AG09309 (cell line): ENCODE data around the gene NAA15.
"Not testable (repeated sequence)": the region's sequence is repeated elsewhere in the genome, so short reads cannot be mapped to it uniquely, and the experiment has no call there.

Source experiments
- DNase-seq: peaks from one replicate; pipeline ENCODE4 v3.0.0-alpha.2; 2010; ENCODE audit warnings: low read depth
- H3K4me3 ChIP-seq: 2 replicates; pipeline ENCODE4 v1.5.1; 2011; ENCODE audit warnings: mild to moderate bottlenecking, low read depth, low read length, moderate library complexity; ENCODE audit not compliant: control insufficient read depth
- TF ChIP-seq, protein P1 (sequence below): IDR thresholded peaks from 2 replicates; pipeline ENCODE4 v1.5.1; 2011; ENCODE audit warnings: mild to moderate bottlenecking, low read depth, low read length, inconsistent platforms; ENCODE audit not compliant: insufficient read depth, control insufficient read depth; ENCODE audit errors: missing control alignments

Gene NAA15

DNA sequence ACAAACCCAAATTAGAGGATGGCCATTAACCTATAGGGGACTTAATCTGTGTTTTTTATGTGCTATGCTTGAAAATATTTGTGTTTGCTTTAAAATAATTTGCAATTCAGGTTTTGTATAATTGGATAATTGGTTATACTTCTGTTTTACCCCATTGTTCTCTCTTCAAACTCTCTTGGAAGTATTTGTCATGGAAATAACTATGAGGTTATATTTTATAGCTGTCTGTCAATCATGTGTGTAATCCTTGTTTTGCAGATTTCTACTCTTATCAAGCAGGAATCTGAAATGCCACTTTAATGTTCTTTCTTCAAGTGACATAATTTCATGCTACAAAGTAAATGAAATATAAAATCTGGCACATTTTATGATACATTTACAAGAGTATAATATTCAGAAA lies 16.3 kb downstream of the NAA15 start:
- TF ChIP-seq, protein P1, sequence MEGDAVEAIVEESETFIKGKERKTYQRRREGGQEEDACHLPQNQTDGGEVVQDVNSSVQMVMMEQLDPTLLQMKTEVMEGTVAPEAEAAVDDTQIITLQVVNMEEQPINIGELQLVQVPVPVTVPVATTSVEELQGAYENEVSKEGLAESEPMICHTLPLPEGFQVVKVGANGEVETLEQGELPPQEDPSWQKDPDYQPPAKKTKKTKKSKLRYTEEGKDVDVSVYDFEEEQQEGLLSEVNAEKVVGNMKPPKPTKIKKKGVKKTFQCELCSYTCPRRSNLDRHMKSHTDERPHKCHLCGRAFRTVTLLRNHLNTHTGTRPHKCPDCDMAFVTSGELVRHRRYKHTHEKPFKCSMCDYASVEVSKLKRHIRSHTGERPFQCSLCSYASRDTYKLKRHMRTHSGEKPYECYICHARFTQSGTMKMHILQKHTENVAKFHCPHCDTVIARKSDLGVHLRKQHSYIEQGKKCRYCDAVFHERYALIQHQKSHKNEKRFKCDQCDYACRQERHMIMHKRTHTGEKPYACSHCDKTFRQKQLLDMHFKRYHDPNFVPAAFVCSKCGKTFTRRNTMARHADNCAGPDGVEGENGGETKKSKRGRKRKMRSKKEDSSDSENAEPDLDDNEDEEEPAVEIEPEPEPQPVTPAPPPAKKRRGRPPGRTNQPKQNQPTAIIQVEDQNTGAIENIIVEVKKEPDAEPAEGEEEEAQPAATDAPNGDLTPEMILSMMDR = no peak
- DNase-seq = no peak
- no peak overlapping the region for H3K4me3 ChIP-seq

DNA sequence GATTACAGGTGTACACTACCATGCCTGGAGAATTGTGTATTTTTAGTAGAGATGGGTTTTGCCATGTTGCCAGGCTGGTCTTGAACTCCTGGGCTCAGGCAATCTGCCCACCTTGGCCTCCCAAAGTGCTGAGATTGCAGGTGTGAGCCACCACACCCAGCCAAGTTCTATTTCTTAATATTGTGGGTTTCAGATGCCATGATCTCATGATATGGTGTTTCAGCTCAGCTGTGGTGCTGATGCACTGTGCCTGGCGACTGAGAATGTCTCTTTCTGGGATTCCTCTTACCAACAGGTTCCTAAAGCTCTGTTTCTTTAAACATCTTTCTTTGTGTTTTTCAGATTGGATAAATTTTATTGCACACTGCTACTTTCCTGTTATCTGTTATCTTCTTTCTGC lies 18.3 kb downstream of the NAA15 start:
- no peak overlapping the region for H3K4me3 ChIP-seq
- no peak for DNase-seq
- TF ChIP-seq, protein P1 = no peak

DNA sequence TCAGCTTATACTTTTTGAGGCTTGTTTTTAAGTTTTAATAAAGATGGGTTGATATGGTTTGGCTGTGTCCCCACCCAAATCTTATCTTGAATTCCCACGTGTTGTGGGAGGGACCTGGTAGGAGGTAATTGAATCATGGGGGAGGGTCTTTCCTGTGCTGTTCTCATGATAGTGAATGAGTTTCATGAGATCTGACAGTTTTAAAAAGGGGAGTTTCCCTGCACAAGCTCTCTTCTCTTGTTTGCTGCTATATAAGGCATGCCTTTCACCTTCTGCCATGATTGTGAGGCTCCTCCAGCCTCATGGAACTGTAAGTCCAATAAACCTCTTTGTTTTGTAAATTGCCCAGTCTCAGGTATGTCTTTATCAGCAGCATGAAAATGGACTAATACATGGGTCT lies 20.8 kb downstream of the NAA15 start:
- DNase-seq, H3K4me3 ChIP-seq: not testable (repeated sequence)

DNA sequence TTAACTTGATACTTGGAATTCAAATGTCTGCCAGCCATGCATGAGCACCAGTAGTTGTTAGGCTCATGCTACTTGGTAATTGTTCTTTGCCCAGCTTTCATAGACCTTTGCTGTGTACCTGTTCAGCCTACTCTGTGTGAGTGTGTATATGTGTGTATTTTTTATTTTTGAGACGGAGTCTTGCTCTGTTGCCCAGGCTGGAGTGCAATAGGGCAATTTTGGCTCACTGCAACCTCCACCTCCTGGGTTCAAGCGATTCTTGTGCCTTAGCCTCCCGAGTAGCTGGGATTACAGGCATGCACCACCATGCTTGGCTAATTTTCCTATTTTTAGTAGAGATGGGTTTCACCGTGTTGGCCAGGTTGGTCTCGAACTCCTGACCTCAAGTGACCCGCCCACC lies 21.2 kb downstream of the NAA15 start:
- DNase-seq, H3K4me3 ChIP-seq: not testable (repeated sequence)

DNA sequence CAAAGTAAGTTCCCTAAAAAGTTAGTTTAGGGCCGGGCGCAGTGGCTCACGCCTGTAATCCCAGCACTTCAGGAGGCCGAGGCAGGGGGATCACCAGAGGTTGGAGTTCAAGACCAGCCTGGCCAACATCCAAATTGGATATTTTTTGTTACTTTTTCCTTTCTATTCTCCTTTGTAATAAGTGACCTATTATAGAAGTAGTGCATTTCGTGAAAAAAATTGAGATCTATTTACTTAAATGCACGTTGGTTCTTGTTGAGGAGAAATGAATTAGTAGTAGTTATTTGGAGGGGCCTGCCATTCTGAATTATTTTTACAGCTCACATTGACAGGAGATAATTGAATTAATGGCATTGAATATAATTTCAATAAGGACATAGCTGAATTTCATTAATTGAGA lies 23.3 kb downstream of the NAA15 start:
- H3K4me3 ChIP-seq = no peak overlapping the region
- DNase-seq = no peak
- TF ChIP-seq, protein P1 = no peak

DNA sequence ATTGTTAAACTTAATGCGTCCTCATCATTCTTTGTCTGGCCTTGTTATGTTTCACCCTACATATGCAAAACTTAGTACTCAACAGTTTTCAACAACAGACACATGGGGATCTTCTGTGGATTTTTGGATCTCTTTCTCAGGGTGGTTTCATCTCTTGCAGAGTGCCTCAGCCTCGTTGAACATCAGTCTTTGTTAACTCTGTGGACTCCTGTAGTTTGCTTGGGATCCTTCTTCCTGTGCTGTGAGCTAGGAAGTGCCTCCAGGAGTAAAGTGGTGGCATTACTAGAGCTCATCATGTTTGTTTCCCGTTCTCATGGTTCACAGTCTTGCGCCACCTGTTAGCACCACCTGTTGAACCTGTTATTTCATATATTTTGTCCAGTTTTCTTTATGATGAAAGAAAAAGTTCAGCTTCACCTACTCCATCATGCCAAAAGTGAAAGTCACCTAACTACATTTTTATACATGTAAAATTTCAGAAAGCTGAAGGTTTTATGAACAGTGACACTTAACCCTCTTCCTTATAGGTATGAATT lies 28.4 kb downstream of the NAA15 start:
- TF ChIP-seq, protein P1 = no peak
- no peak for DNase-seq
- H3K4me3 ChIP-seq = no peak overlapping the region

DNA sequence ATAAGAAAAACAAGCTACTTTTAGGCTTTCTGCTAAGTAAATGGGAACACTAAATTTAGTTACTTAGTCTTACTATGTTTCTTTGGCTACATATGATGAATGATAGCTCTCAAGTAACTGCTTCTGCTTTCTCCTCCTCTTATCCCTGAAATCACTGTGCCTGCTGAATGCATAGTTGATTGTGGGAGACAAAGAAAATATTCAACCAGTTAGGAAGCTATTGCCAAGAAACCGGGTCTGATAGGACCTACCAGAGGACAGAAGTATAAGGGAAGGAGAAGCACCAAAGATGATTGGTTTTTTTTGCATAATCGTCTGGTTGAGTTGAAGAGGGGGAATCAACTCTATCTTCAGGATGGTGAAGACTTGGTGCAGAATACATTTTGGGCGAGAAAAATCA lies 29.0 kb downstream of the NAA15 start:
- no peak for DNase-seq
- H3K4me3 ChIP-seq = no peak overlapping the region
- TF ChIP-seq, protein P1 = no peak

DNA sequence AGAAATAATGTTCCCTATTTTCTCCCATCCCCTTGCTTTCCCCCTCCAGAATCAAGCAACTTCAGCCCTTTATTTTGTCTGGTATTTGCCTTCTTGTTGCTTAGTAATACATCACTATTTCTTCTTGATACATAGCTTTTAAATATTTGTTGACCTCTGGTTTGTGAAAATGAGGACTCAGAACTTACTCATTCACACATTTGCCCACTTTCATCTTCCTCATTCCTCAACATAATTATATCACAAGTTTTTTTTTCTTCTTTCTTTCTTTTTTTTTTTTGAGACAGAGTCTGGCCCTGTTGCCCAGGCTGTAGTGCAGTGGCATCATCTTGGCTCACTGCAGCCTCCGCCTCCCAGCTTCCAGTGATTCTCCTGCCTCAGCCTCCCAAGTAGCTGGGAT lies 29.9 kb downstream of the NAA15 start:
- TF ChIP-seq, protein P1 = no peak
- no peak for DNase-seq
- no peak overlapping the region for H3K4me3 ChIP-seq
